NB4 (cell line): ENCODE measurements around the gene SGSM2.

ENCODE experiments used
- CTCF ChIP-seq: IDR thresholded peaks from one replicate; pipeline ENCODE4 v1.5.1; 2012; ENCODE audit warnings: low read depth, low read length
- MAX ChIP-seq: IDR thresholded peaks from 2 replicates; pipeline ENCODE4 v1.6.1; 2011; ENCODE audit warnings: low read depth, low read length
- POLR2A ChIP-seq: IDR thresholded peaks from 2 replicates; pipeline ENCODE4 v1.6.1; 2011; ENCODE audit warnings: mild to moderate bottlenecking; ENCODE audit not compliant: insufficient read length; ENCODE audit errors: extremely low read depth

GRCh38 chr17:2362881-2363280 is 25.6 kb downstream of the SGSM2 start:
- TF ChIP-seq CTCF: no peak
- TF ChIP-seq MAX: no peak
- TF ChIP-seq POLR2A: no peak
